ENCODE measurements around the gene CACNA1I.

The CACNA1I gene

DNA sequence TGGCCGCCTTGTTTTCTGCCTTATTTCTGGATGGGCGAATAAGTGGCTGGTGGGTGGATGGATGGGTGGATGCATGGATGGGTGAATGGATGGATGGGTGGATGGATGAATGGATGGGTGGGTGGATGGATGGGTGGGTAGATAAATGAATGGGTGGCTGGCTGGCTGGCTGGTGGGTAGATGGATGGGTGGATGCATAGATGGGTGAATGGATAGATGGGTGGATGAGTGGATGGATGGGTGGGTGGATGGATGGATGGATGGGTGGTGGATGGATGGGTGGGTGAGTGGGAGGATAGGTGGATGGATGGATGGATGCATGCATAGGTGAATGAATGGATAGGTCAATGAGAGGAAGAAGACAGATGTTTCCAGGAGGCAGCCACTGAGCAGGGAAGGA lies 98.9 kb downstream of the CACNA1I start:
- Histone ChIP-seq H3K27me3 (replicated peaks; ENCODE audit: control insufficient read depth, insufficient read depth, low read length) (peaks cover 2% of the 10 kb centered on the region), H3K4me3 (replicated peaks; ENCODE audit: low read depth, low read length) (no peak overlapping the region), H3K36me3 (ENCODE audit: control insufficient read depth, insufficient read depth, low read length) (no peaks in the 10 kb centered on the region)
- no peak for DNase-seq (ENCODE audit: extremely low read depth, insufficient read length)
- no peak for TF ChIP-seq CTCF (IDR thresholded peaks at IDR 0.05; ENCODE audit: insufficient read depth, low read length, poor library complexity, severe bottlenecking)

- Histone ChIP-seq H3K36me3 (ENCODE audit: control insufficient read depth, insufficient read depth, low read length) (no peaks in the 10 kb centered on the region), H3K4me3 (replicated peaks; ENCODE audit: low read depth, low read length) (no peak overlapping the region), H3K27me3 (replicated peaks; ENCODE audit: control insufficient read depth, insufficient read depth, low read length) (peaks cover 2% of the 10 kb centered on the region)
- no peak for TF ChIP-seq CTCF (IDR thresholded peaks at IDR 0.05; ENCODE audit: insufficient read depth, low read length, poor library complexity, severe bottlenecking)
- no peak for DNase-seq (ENCODE audit: extremely low read depth, insufficient read length)
Observed at GRCh38 chr22:39671936-39672335, 101.4 kb downstream of the CACNA1I start.

GRCh38 chr22:39674536-39674935 lies 104.0 kb downstream of the CACNA1I start:
- Histone ChIP-seq H3K36me3 (ENCODE audit: control insufficient read depth, insufficient read depth, low read length) (no peaks in the 10 kb centered on the region), H3K27me3 (replicated peaks; ENCODE audit: control insufficient read depth, insufficient read depth, low read length) (peaks cover 2% of the 10 kb centered on the region), H3K4me3 (replicated peaks; ENCODE audit: low read depth, low read length) (no peak overlapping the region)
- DNase-seq (ENCODE audit: extremely low read depth, insufficient read length): no peak
- no peak for TF ChIP-seq CTCF (IDR thresholded peaks at IDR 0.05; ENCODE audit: insufficient read depth, low read length, poor library complexity, severe bottlenecking)

- no peaks in the 10 kb centered on the region for H3K36me3 ChIP-seq (ENCODE audit: control insufficient read depth, insufficient read depth, low read length)
- H3K27me3 ChIP-seq (replicated peaks; ENCODE audit: control insufficient read depth, insufficient read depth, low read length): peaks cover 2% of the 10 kb centered on the region
- no peak for DNase-seq (ENCODE audit: extremely low read depth, insufficient read length)
- TF ChIP-seq CTCF (IDR thresholded peaks at IDR 0.05; ENCODE audit: insufficient read depth, low read length, poor library complexity, severe bottlenecking): no peak
- H3K4me3 ChIP-seq (replicated peaks; ENCODE audit: low read depth, low read length): no peak overlapping the region
Observed at GRCh38 chr22:39675947-39676346, 105.4 kb downstream of the CACNA1I start.

GRCh38 chr22:39677967-39678366 lies 107.4 kb downstream of the CACNA1I start:
- Histone ChIP-seq H3K4me3 (replicated peaks; ENCODE audit: low read depth, low read length) (no peak overlapping the region), H3K27me3 (replicated peaks; ENCODE audit: control insufficient read depth, insufficient read depth, low read length) (peaks cover 3% of the 10 kb centered on the region), H3K36me3 (ENCODE audit: control insufficient read depth, insufficient read depth, low read length) (no peaks in the 10 kb centered on the region)
- DNase-seq (ENCODE audit: extremely low read depth, insufficient read length): no peak
- no peak for TF ChIP-seq CTCF (IDR thresholded peaks at IDR 0.05; ENCODE audit: insufficient read depth, low read length, poor library complexity, severe bottlenecking)

DNA sequence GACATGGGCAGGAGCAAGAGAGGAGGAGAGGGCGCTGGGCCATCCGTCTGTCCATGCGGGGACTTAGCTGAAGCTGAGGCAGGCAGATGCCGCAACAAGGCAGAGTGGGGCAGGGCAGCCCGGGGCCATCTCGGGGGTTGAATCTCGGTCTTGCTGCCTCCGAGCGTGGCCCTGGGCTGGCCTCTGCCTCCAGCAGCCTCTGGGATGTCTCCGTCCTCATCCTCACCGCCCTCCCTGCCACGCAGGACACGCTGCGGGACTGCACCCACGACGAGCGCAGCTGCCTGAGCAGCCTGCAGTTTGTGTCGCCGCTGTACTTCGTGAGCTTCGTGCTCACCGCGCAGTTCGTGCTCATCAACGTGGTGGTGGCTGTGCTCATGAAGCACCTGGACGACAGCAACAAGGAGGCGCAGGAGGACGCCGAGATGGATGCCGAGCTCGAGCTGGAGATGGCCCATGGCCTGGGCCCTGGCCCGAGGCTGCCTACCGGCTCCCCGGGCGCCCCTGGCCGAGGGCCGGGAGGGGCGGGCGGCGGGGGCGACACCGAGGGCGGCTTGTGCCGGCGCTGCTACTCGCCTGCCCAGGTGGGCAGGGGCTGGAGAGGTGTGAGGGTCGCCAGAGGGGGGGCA lies 108.4 kb downstream of the CACNA1I start:
- peaks cover 3% of the 10 kb centered on the region for H3K27me3 ChIP-seq (replicated peaks; ENCODE audit: control insufficient read depth, insufficient read depth, low read length)
- no peak for TF ChIP-seq CTCF (IDR thresholded peaks at IDR 0.05; ENCODE audit: insufficient read depth, low read length, poor library complexity, severe bottlenecking)
- H3K4me3 ChIP-seq (replicated peaks; ENCODE audit: low read depth, low read length): no peak overlapping the region
- H3K36me3 ChIP-seq (ENCODE audit: control insufficient read depth, insufficient read depth, low read length): no peaks in the 10 kb centered on the region
- no peak for DNase-seq (ENCODE audit: extremely low read depth, insufficient read length)
